OCI-LY3 (cell line): ENCODE measurements around the gene LRRC26.
A peak's percentile ranks its signal among the peaks of the same experiment; 100 is the strongest.

Experiments used
- H2AFZ ChIP-seq: fragments of 200-600, 300-600 bp; shearing (Covaris generic); 2 replicates; pipeline ENCODE4 v1.6.0; 2014; ENCODE audit warnings: antibody characterized with exemption, low read depth, low read length
- H3K27ac ChIP-seq: fragments of 200-600, 300-600 bp; sonication (generic); 2 replicates; pipeline ENCODE4 v1.5.1; 2014; ENCODE audit warnings: mild to moderate bottlenecking, low read length, moderate library complexity, mixed read lengths
- H3K27me3 ChIP-seq: fragments of 200-600, 300-600 bp; sonication (generic); 2 replicates; pipeline ENCODE4 v1.6.1; 2014; ENCODE audit warnings: low read depth, low read length, mixed read lengths
- H3K36me3 ChIP-seq: fragments of 200-600, 300-600 bp; sonication (generic); replicated peaks from 2 replicates; pipeline ENCODE3; 2014; ENCODE audit warnings: low read depth, low read length, mixed read lengths
- H3K4me1 ChIP-seq: fragments of 300-600, 200-600 bp; sonication (generic); 2 replicates; pipeline ENCODE4 v1.6.1; 2014; ENCODE audit warnings: low read length, mixed read lengths
- H3K4me2 ChIP-seq: fragments of 200-600, 300-600 bp; sonication (generic); 2 replicates; pipeline ENCODE4 v1.6.1; 2014; ENCODE audit warnings: low read length, mixed read lengths
- H3K4me3 ChIP-seq: fragments of 300-600, 200-600 bp; sonication (generic); 2 replicates; pipeline ENCODE4 v1.5.1; 2014; ENCODE audit warnings: antibody characterized with exemption, mild to moderate bottlenecking, low read length, moderate library complexity
- H3K79me2 ChIP-seq: fragments of 300-600, 200-600 bp; shearing (Covaris generic); 2 replicates; pipeline ENCODE4 v1.6.1; 2014; ENCODE audit warnings: mild to moderate bottlenecking, low read length, mixed read lengths
- H3K9ac ChIP-seq: fragments of 300-600, 200-600 bp; shearing (Covaris generic); 2 replicates; pipeline ENCODE4 v1.6.0; 2014; ENCODE audit warnings: mild to moderate bottlenecking, low read length, moderate library complexity
- H3K9me3 ChIP-seq: fragments of 200-600, 300-600 bp; shearing (Covaris generic); 2 replicates; pipeline ENCODE4 v1.6.1; 2014; ENCODE audit warnings: low read length, mixed read lengths; ENCODE audit not compliant: insufficient read depth
- H4K20me1 ChIP-seq: fragments of 200-600, 300-600 bp; sonication (generic); 2 replicates; pipeline ENCODE4 v1.6.1; 2016; ENCODE audit warnings: low read length, mixed read lengths; ENCODE audit not compliant: insufficient read depth
- CTCF ChIP-seq: fragments of 200-600, 300-600 bp; sonication (generic); IDR thresholded peaks from 2 replicates; pipeline ENCODE4 v1.5.1; 2014; ENCODE audit warnings: antibody characterized with exemption, low read length, low read depth
- EZH2phosphoT487 ChIP-seq: fragments of 200-600 bp; shearing (Covaris generic); IDR thresholded peaks from 2 replicates; pipeline ENCODE4 v1.6.1; 2018; ENCODE audit warnings: antibody characterized with exemption, mixed run types, low read depth

The LRRC26 gene

GRCh38 chr9:137158625-137159024, 11.2 kb downstream of the LRRC26 start:
- Histone ChIP-seq H3K4me1 (peaks cover 19% of the 10 kb centered on the region), H3K9me3 (no peaks in the 10 kb centered on the region), H3K27me3 (0 out of 2 replicates have a peak, but pooled peaks cover 6% of the 10 kb centered on the region), H3K79me2 (no peaks in the 10 kb centered on the region), H3K36me3 (no peaks in the 10 kb centered on the region), H3K27ac (no peak overlapping the region), H3K4me2 (peak overlapping the region; percentile 56; the same call in 1 of the 2 replicates), H3K9ac (peak overlapping the region; percentile 17; the same call in 1 of the 2 replicates), H2AFZ (no peak overlapping the region), H4K20me1 (no peaks in the 10 kb centered on the region), H3K4me3 (no peak overlapping the region)
- TF ChIP-seq CTCF: no peak
- no peak for TF ChIP-seq EZH2phosphoT487

GRCh38 chr9:137157618-137158415, 12.0 kb downstream of the LRRC26 start:
- Histone ChIP-seq H3K4me1 (peaks cover 19% of the 10 kb centered on the region), H3K4me2 (no peak overlapping the region), H3K36me3 (no peaks in the 10 kb centered on the region), H3K9me3 (no peaks in the 10 kb centered on the region), H3K9ac (no peak overlapping the region), H4K20me1 (no peaks in the 10 kb centered on the region), H3K27ac (no peak overlapping the region), H2AFZ (no peak overlapping the region), H3K4me3 (no peak overlapping the region), H3K27me3 (0 out of 2 replicates have a peak, but pooled peaks cover 6% of the 10 kb centered on the region), H3K79me2 (no peaks in the 10 kb centered on the region)
- TF ChIP-seq EZH2phosphoT487: no peak
- TF ChIP-seq CTCF: no peak

GRCh38 chr9:137156567-137157375, 13.1 kb downstream of the LRRC26 start:
- H3K27me3 ChIP-seq: 0 out of 2 replicates have a peak, but pooled peaks cover 6% of the 10 kb centered on the region
- no peaks in the 10 kb centered on the region for H4K20me1 ChIP-seq
- H3K79me2 ChIP-seq: no peaks in the 10 kb centered on the region
- H3K36me3 ChIP-seq: no peaks in the 10 kb centered on the region
- H3K4me3 ChIP-seq: no peak overlapping the region
- H3K4me2 ChIP-seq: no peak overlapping the region
- no peak overlapping the region for H3K27ac ChIP-seq
- no peak overlapping the region for H3K9ac ChIP-seq
- TF ChIP-seq CTCF (no peak), EZH2phosphoT487 (no peak)
- H3K4me1 ChIP-seq: peaks cover 24% of the 10 kb centered on the region
- no peak overlapping the region for H2AFZ ChIP-seq
- H3K9me3 ChIP-seq: no peaks in the 10 kb centered on the region

GRCh38 chr9:137152844-137153405, 16.9 kb downstream of the LRRC26 start:
- Histone ChIP-seq H3K9me3 (no peaks in the 10 kb centered on the region), H3K36me3 (no peaks in the 10 kb centered on the region), H2AFZ (no peak overlapping the region), H3K9ac (no peak overlapping the region), H3K79me2 (no peaks in the 10 kb centered on the region), H3K4me2 (no peak overlapping the region), H3K27me3 (0 out of 2 replicates have a peak, but pooled peaks cover 2% of the 10 kb centered on the region), H3K27ac (no peak overlapping the region), H3K4me1 (peaks cover 21% of the 10 kb centered on the region), H4K20me1 (no peaks in the 10 kb centered on the region), H3K4me3 (no peak overlapping the region)
- no peak for TF ChIP-seq CTCF
- no peak for TF ChIP-seq EZH2phosphoT487
